Measurements from ENCODE around the gene STX1B. TPM values are rescaled to one million over a fixed set of nuclear protein-coding genes. Genes with fewer than 3 reads are reported as not detected.
A peak's percentile ranks its signal among the peaks of the same experiment; 100 is the strongest.
"Not testable (repeated sequence)": the region's sequence is repeated elsewhere in the genome, so short reads cannot be mapped to it uniquely, and the experiment has no call there.

STX1B gene
- polyA plus RNA-seq, 10 donors: 0.68 to 3.9 (median 1.5) TPM

- no peak for DNase-seq
Observed at GRCh38 chr16:31016018-31016417, 5.6 kb upstream of the STX1B start.

GRCh38 chr16:31013292-31013691 lies 2.9 kb upstream of the STX1B start:
- not testable (repeated sequence) for DNase-seq

DNA sequence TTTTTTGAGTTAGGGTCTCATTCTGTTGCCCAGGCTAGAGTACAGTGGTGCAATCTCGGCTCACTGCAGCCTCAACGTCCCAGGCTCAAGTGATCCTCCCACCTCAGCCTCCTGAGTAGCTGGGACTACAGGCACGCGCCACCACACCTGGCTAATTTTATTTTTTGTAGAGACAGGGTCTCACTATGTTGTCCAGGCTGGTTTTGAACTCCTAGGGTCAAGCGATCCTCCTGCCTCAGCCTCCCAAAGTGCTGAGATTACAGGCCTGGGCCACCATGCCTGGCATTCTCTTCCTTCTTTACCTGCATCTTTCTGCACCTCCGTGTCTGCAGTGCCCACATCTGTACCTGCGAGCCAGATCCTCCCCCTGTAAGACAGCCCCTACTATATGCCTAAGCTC lies 1.4 kb upstream of the STX1B start:
- DNase-seq: not testable (repeated sequence)

DNA sequence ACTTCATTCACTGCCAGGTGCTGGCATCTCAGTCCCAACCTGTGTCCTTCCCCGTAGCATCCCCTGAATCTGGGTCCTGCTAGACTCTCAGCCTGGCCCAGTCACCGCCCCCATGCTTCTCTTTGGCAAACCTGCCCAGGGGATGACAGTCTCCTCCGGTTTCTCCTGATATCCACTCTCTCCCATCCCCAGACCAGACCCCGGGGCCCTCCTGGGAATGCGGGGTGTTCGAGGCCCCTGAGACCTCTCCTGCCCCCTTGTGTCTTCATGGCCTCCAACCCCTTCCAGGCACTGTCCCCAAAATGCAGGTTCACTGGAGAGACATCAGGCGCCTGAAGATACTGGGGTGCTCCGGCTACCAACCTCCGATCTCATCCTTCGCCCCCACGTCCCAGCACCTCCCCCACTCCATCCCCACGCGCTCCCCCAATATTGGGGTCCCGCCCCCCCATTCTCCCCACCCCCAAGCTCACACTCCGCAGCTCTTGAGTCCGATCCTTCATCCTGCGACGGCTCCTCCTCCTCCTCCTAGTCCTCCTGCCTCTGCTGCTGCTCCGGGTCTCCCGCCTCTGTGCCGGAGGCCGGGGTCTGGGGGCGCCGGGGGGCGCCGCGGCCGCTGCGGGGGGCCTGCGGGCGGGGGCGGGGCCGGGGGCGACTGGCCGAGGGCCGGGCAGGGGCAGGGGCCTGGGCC lies 399 bp downstream of the STX1B start:
- no peak for DNase-seq

DNA sequence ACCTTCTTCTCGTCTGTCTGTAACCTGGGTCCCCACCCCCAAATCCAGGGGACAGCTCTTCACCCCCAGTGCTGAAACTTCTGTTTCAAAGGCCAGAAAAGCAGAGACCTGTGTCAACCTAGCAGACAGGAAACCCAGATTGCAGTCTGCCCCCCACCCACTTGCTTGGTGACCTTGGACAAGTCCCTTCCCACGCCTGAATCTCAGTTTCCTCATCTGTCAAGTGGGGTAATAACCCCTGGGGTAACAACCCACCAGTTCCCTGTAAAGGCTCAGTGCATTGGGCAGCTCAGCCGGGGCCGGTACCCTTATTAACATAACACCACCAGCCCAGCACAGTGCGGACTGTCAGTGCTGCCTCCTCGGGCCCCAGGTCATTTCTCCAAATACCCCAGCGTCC lies 1.3 kb downstream of the STX1B start:
- no peak for DNase-seq

DNA sequence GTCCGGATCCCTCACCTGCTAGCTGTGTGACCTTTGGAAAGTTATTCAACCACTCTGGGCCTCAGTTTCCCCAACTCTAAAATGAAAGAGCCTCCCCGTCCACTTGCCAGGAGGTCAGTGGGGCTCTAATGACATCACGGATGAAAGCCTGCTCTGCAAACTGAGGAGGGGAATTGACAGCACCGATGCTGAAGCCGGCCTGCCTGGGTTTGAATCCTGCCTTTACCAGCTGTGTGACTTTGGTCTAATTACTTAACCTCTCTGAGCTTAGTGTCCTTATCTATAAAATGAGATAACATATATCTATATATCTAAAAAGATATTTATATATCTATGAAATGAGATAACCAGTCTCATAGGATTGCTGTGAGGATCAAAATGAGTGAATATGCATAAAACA lies 1.9 kb downstream of the STX1B start:
- DNase-seq: no peak

GRCh38 chr16:31008149-31008548 lies 2.3 kb downstream of the STX1B start:
- DNase-seq: peak in 1 of 3 donors; percentile 56

DNA sequence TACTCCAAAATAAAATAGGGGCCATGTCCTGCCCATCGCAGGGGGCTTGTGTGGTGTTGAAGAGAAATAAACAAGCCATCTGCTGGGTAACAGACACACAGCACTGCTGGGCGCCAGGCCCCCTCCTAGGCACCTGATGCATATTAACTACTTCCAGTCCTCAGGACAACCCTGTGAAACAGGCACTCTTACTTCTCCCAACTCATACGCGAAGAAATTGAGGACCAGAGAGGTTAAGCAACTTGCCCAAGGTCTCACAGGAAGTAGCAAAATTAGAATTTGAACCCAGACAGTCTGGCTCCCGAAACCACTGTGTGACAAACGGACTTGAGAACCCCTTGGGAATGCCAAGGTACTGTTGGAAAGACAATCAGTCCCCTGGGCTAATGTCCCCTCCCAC lies 2.8 kb downstream of the STX1B start:
- DNase-seq: no peak

GRCh38 chr16:31006589-31006988 lies 3.8 kb downstream of the STX1B start:
- DNase-seq: no peak

GRCh38 chr16:31006086-31006385 lies 4.4 kb downstream of the STX1B start:
- DNase-seq: no peak

GRCh38 chr16:31005350-31006085 lies 4.9 kb downstream of the STX1B start:
- no peak for DNase-seq

DNA sequence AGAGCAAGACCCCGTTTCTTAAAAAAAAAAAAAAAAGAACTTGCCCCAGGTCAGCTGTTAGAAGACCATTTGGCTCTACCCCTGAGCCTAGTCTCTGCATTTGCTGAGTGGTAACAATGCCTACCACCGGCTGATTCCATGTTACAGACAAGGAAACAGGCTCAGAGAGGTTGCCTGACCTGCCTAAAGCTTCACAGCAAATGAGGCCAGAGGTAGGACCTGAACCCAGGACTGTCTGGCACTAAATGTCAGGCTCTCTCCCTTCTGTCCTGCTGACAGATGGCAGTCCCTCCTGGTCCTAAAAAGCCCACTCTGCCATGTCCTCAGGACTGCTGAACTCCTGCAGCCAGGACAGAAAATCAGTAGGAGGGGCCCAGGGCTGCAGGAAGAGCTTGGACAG lies 5.8 kb downstream of the STX1B start:
- DNase-seq: no peak

DNA sequence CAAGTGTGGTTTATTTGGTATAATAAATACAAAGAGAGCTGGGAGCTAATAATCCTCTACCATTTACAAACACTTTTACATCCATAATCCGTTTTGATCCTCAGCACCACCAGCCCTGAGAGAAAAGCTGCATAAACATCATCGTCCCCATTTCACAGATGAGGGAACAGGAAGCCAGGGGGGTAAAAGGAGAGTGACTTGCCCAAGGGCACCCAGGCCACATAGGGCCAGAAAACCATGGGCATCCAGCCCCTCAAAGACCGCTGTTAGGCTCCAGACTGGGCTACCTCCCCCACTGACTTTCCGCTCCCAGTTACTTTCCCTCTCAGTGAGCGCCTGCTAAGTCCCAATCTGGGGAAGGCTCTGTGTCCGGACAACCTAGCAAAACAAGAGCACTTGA lies 6.7 kb downstream of the STX1B start:
- DNase-seq: no peak

DNA sequence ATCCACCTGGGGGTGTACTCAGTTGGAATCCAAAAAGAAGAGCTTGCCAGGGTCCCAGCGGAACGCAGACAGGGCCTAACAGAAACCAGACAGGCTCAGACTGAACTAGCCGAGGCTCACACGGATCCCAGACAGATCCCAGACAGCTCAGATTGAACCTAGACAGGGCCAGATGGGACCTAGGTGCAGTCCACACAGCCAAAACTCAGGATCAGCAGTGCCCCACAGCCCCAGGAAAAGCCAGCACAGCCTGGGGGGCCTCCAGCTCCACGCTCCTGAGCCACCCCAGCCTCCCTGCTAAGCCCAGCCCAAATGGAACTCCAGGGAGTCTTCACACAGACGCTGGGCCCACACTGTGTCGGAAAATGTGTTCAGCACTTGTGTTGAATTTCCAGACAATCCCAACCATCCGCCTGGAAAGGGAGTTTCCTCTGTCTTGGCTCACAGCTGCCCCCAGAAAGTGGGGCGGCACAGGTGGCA lies 7.5 kb downstream of the STX1B start:
- peak in 1 of 3 donors; percentile 67 for DNase-seq

DNA sequence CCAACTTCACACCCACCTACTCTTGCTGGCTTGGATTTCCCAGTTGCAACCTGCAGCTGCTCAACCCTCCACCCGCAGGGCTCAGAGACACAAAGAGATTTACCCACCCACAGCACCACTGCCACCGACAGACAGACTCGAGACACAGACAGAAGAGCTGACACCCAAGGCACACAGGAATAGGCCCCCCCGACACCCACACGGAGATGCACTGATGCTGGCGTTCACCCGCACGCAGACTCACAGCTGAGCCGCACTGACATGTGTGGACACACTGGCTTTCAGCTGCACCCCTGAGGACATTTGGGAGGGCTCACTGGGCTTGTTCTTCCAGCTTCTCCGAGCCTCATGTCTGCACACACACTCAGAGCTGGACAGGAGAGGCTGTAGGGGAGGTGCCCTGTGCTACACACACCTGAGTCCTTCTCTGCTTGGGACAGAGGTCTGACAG lies 8.2 kb downstream of the STX1B start:
- DNase-seq: no peak

- DNase-seq: no peak
Observed at GRCh38 chr16:31001507-31002249, 8.8 kb downstream of the STX1B start.

GRCh38 chr16:31000671-31001382 lies 9.6 kb downstream of the STX1B start:
- DNase-seq: no peak

- DNase-seq: no peak
Observed at GRCh38 chr16:30998852-30999761, 11.3 kb downstream of the STX1B start.

DNA sequence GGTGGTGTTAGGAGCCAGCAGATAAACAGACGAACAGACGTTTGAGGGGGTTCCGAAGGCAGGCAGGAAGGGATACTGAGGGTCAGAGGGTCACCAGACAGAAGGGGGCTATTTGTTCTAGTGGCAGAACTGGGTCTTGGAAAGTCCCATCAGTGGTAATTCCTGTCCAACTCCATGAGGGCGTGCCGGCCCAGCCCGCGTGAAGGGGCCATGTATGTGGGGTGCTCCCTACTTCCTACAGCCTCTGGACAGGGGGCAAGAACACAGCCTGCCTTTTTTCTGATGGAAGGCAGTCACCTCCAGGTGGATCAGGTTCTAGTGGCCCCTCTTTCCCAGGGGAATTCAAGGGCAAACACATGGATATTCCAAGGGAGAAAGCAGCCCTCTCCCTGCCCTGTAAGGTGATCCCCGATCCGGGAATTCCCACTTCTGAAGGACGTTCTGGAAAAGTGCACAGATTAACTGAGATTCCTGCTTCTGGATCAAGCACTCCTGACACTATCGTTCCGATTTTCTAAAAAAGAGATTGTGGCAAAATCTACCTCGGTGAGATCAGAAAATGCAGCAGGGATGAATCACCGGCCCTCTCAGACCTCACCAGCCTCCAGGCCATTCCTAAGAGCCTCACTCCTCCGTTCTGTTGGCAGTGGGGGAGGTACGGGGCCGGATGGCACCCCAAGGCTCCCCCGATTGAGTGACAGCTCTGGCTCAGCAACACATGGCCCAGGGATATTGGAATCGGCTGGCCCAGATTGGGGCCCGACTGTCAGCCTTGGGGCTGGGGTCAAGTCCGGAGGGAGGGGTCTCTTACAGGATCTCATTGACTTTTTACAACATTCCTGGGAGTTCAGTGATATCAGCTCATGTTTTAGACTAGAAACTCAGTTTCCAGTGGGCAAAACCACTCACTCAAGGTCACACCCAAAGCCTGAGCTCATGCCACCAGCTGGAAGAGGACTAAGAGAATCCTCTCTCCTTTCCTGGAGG lies 12.4 kb downstream of the STX1B start:
- DNase-seq: peak in 1 of 3 donors; percentile 53

All from muscle of back (tissue), 11 donors.